Upper lobe of left lung (tissue), 6 donors: ENCODE results near the gene TIMMDC1. TPM values are rescaled to one million over a fixed set of nuclear protein-coding genes. Genes with fewer than 3 reads are reported as not detected.

Experiments used
- ATAC-seq, 2 donors: fragments of 200-7000 bp; cut with Tn5 transposase; one replicate each; pipeline ENCODE4 v1.9.1; 2022; ENCODE audit warnings: mild to moderate bottlenecking in 2 of 2, moderate library complexity in 2 of 2; ENCODE audit not compliant: low FRiP score in 2 of 2
- DNase-seq, 2 donors: peaks; one replicate each; pipeline ENCODE4 v3.0.0-alpha.2; 2019 to 2020
- H3K27ac ChIP-seq, 4 donors: fragments of 200-600 bp; sonication (generic); one replicate each; pipeline ENCODE4 v1.5.1; 2016 to 2019
- H3K27me3 ChIP-seq, 4 donors: fragments of 200-600 bp; sonication (generic); one replicate each; pipeline ENCODE4 v1.5.1; 2017 to 2019
- H3K36me3 ChIP-seq, 4 donors: fragments of 200-600 bp; sonication (generic); one replicate each; pipeline ENCODE4 v1.5.1; 2016 to 2019
- H3K4me1 ChIP-seq, 4 donors: fragments of 200-600 bp; sonication (generic); one replicate each; pipeline ENCODE4 v1.5.1; 2018 to 2019
- H3K4me3 ChIP-seq, 4 donors: fragments of 200-600 bp; sonication (generic); one replicate each; pipeline ENCODE4 v1.5.1; 2017 to 2019; ENCODE audit warnings: mild to moderate bottlenecking in 2 of 4, moderate library complexity in 1 of 4
- H3K9me3 ChIP-seq, 4 donors: fragments of 200-600 bp; sonication (generic); one replicate each; pipeline ENCODE4 v1.5.1; 2018 to 2019
- EP300 ChIP-seq, 4 donors: sonication (generic); formaldehyde crosslinking; IDR thresholded peaks; one replicate each; pipeline ENCODE4 v1.5.1; 2017; ENCODE audit warnings: antibody characterized with exemption in 4 of 4, control low read depth in 2 of 4
- POLR2A ChIP-seq, 4 donors: fragments of 450-650 bp; IDR thresholded peaks; one replicate each; pipeline ENCODE4 v1.5.1; 2016 to 2017; ENCODE audit warnings: antibody characterized with exemption in 4 of 4, mild to moderate bottlenecking in 2 of 4
- POLR2AphosphoS5 ChIP-seq, 2 donors: sonication (generic); formaldehyde crosslinking; IDR thresholded peaks; one replicate each; pipeline ENCODE4 v1.5.1; 2017; ENCODE audit warnings: antibody characterized with exemption in 2 of 2
- WGBS, 2 donors: methylation state at CpG; one replicate each; pipeline ENCODE4 v1.1.5; 2017 to 2018; 5-methylcytosine and 5-hydroxymethylcytosine counted together
- total RNA-seq, 6 donors: library from RNA; depleted of rRNA in 4 of 6; stranded (reverse); fragments of >200 nt in 4 of 6; gene quantifications; one replicate each; pipeline versions ENCODE4 v1.1.0 to v1.2.1, GENCODE V29; 2016 to 2021
- TF ChIP-seq, protein P1 (sequence below), 6 experiments: fragments of 450-650 bp in 4 of 6; fragments of 200-600 bp in 2 of 6; sonication (generic) in 2 of 6; IDR thresholded peaks; one replicate each; pipeline ENCODE4 v1.5.1; 2016 to 2019; ENCODE audit warnings: antibody characterized with exemption in 6 of 6
- donor health status: DM: no; HTN: no; CAD: no; lungs with moderate emphysema.
- donor health status: DM: no; HTN: yes; CAD: no; lungs with severe emphysema.

TIMMDC1 gene, protein sequence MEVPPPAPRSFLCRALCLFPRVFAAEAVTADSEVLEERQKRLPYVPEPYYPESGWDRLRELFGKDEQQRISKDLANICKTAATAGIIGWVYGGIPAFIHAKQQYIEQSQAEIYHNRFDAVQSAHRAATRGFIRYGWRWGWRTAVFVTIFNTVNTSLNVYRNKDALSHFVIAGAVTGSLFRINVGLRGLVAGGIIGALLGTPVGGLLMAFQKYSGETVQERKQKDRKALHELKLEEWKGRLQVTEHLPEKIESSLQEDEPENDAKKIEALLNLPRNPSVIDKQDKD
- total RNA-seq, result 100 to 1,000 TPM in 1 of 6 donors, 10 to 100 TPM in 5; 33.6 to 105 (median 52.8) TPM

DNA sequence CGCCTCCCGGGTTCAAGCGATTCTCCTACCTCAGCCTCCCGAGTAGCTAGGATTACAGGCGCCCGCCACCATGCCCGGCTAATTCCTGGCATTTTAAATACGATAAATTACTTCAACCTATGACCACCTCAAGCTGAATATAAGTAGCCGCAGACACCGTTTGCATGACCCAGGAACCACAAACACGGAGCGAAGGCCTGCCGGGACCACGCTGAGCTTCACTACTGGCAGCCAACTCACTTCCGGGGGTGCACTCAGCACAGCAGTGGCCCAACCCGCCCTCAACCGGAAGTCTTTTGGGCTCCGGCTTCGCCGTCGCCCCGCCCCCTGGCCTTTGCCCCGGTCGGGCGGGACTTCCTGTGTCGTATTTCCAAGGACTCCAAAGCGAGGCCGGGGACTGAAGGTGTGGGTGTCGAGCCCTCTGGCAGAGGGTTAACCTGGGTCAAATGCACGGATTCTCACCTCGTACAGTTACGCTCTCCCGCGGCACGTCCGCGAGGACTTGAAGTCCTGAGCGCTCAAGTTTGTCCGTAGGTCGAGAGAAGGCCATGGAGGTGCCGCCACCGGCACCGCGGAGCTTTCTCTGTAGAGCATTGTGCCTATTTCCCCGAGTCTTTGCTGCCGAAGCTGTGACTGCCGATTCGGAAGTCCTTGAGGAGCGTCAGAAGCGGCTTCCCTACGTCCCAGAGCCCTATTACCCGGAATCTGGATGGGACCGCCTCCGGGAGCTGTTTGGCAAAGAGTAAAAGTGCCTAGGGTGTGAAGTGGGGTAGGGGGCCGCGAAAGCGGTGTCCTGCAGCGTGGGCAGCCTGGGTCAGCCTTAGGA lies at the start of gene TIMMDC1:
Gene TIMMDC1, plus strand, starts transcription at position 362 of the 826 bp plus-strand sequence. Its CDS starts 187 bp downstream, at position 549.
- peak within 1 kb of the TSS; percentile 90 to 97 (median 94) for H3K27ac ChIP-seq
- TF ChIP-seq EP300 (IDR thresholded peaks at IDR 0.05), result peak in 1 of 4 donors; percentile 26
- TF ChIP-seq POLR2AphosphoS5 (IDR thresholded peaks at IDR 0.05), result peak; percentile 93 to 94
- TF ChIP-seq, protein P1, sequence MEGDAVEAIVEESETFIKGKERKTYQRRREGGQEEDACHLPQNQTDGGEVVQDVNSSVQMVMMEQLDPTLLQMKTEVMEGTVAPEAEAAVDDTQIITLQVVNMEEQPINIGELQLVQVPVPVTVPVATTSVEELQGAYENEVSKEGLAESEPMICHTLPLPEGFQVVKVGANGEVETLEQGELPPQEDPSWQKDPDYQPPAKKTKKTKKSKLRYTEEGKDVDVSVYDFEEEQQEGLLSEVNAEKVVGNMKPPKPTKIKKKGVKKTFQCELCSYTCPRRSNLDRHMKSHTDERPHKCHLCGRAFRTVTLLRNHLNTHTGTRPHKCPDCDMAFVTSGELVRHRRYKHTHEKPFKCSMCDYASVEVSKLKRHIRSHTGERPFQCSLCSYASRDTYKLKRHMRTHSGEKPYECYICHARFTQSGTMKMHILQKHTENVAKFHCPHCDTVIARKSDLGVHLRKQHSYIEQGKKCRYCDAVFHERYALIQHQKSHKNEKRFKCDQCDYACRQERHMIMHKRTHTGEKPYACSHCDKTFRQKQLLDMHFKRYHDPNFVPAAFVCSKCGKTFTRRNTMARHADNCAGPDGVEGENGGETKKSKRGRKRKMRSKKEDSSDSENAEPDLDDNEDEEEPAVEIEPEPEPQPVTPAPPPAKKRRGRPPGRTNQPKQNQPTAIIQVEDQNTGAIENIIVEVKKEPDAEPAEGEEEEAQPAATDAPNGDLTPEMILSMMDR (IDR thresholded peaks at IDR 0.05), result no peak
- TF ChIP-seq POLR2A (IDR thresholded peaks at IDR 0.05), result peak; percentile 53 to 93 (median 84)
- 0 to 1% methylated on average over 20 to 52 of the region's 58 CpGs for WGBS, 2 donors

DNA sequence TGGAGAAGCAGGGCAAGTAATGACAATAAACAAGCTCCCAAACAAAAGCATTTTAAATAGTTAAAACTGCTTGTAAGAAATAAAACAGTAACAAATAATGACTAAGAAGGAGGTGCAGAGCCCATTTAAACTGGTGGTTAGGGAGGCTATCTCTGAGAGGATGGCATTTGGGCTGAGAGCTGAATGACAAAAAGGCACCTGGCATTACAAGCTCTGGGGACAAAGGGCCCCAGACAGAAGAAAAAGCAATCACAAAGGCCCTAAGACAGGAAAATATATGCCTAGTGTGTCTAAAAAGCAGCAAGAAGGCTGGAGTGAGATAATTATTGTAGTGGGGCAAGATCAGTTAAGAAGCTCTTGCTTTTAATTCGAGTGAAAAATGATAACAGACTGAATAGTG lies 44.5 kb upstream of the TIMMDC1 start:
- Histone ChIP-seq H3K4me3 (no peak overlapping the region), H3K9me3 (no peaks in the 10 kb centered on the region), H3K27ac (no peak overlapping the region), H3K27me3 (no peaks in the 10 kb centered on the region), H3K4me1 (peaks cover 4 to 12% (median 9%) of the 10 kb centered on the region in 4 donors), H3K36me3 (peaks cover 27 to 99% (median 54%) of the 10 kb centered on the region in 4 donors)
- no peak for TF ChIP-seq POLR2AphosphoS5 (IDR thresholded peaks at IDR 0.05)
- TF ChIP-seq, protein P1 (IDR thresholded peaks at IDR 0.05), result no peak
- no peak for TF ChIP-seq POLR2A (IDR thresholded peaks at IDR 0.05)
- no peak for TF ChIP-seq EP300 (IDR thresholded peaks at IDR 0.05)
- DNase-seq, result no peak
- 88 to 91% methylated on average over 1 of the region's 1 CpG for WGBS, 2 donors
- ATAC-seq, result no peak

More for the DNA sequence above, at the start of gene TIMMDC1:
- peak; percentile 100 for ATAC-seq
- no peaks in the 10 kb centered on the region for H3K9me3 ChIP-seq
- H3K27me3 ChIP-seq, result no peaks in the 10 kb centered on the region
- DNase-seq, result peak; percentile 99
- H3K36me3 ChIP-seq, result peaks cover 0 to 5% (median 0%) of the 10 kb centered on the region in 4 donors
- peak within 1 kb of the TSS; percentile 58 to 88 (median 76) for H3K4me3 ChIP-seq
- peaks cover 25 to 42% (median 28%) of the 10 kb centered on the region in 4 donors for H3K4me1 ChIP-seq

DNA sequence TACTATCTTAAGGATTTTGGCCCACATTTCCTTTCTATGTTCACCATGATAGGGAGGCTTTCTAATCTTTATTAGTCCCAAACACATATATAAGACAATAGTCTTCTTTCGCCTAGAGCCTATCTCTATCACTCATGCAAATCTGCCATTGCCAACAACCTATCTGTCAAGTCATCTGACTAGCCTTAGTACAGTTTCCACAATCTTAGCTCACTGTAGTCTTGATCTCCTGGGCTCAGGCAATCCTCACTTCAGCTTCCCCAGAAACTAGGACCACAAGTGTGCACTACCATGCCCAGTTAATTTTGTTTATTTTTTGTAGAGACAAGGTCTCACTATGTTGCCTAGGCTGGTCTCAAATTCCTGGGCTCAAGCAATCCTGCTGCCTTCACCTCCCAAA lies 41.9 kb upstream of the TIMMDC1 start:
- WGBS, 2 donors, result 93 to 96% methylated on average over 1 of the region's 1 CpG
- TF ChIP-seq POLR2A (IDR thresholded peaks at IDR 0.05) (no peak), POLR2AphosphoS5 (IDR thresholded peaks at IDR 0.05) (no peak), EP300 (IDR thresholded peaks at IDR 0.05) (no peak)
- TF ChIP-seq, protein P1 (IDR thresholded peaks at IDR 0.05), result no peak
- Histone ChIP-seq H3K4me3 (no peak overlapping the region), H3K36me3 (peaks cover 15 to 99% (median 40%) of the 10 kb centered on the region in 4 donors), H3K27me3 (no peaks in the 10 kb centered on the region), H3K4me1 (peaks cover 10 to 33% (median 23%) of the 10 kb centered on the region in 4 donors), H3K27ac (peak overlapping the region in 2 of 4 donors; percentile 43 to 46), H3K9me3 (no peaks in the 10 kb centered on the region)
- ATAC-seq (no peak), DNase-seq (no peak)

DNA sequence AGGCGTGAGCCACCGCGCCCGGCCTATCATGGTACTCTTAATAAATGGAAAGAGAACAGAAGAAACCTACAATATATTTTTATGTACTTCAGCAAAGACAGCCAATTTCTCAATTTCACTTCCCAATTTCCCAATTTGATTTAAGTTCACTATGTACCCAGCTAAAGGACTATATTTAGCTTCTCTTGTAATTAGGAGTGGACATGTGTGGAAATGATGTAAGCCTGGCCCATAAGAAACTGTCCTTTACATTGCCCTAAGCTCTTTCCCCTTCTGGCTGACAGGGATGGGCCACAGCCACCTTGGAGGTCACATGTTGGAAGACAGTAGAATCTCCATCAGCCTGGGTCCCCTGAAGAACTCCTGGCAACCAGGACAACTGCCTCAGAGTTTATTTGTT lies 41.1 kb upstream of the TIMMDC1 start:
- Histone ChIP-seq H3K9me3 (no peaks in the 10 kb centered on the region), H3K4me3 (no peak overlapping the region), H3K4me1 (peaks cover 18 to 41% (median 31%) of the 10 kb centered on the region in 4 donors), H3K36me3 (peaks cover 15 to 97% (median 37%) of the 10 kb centered on the region in 4 donors), H3K27ac (peak overlapping the region in 2 of 4 donors; percentile 43 to 46), H3K27me3 (no peaks in the 10 kb centered on the region)
- TF ChIP-seq POLR2A (IDR thresholded peaks at IDR 0.05) (no peak), POLR2AphosphoS5 (IDR thresholded peaks at IDR 0.05) (no peak), EP300 (IDR thresholded peaks at IDR 0.05) (peak in 2 of 4 donors; percentile 66 to 83)
- DNase-seq (peak in 1 of 2 donors; percentile 36), ATAC-seq (peak in 1 of 2 donors; percentile 87)
- WGBS, 2 donors, result 63 to 73% methylated on average over 4 of the region's 4 CpGs
